Sigmoid colon (tissue), 4 donors: Measurements from ENCODE around the gene GMNN.
"Not testable (repeated sequence)": the region's sequence is repeated elsewhere in the genome, so short reads cannot be mapped to it uniquely, and the experiment has no call there.

Experiments used
- CTCF ChIP-seq, 4 experiments: fragments of 450-650 bp in 3 of 4; fragments of 200-600 bp in 1 of 4; IDR thresholded peaks; one replicate each; pipeline ENCODE4 v1.5.1; 2016 to 2019; ENCODE audit warnings: antibody characterized with exemption in 4 of 4, mild to moderate bottlenecking in 3 of 4, moderate library complexity in 2 of 4
- EP300 ChIP-seq, 4 donors: sonication (generic); formaldehyde crosslinking; IDR thresholded peaks; one replicate each; pipeline ENCODE4 v1.6.1; 2017; ENCODE audit warnings: antibody characterized with exemption in 4 of 4
- POLR2A ChIP-seq, 2 donors: fragments of 450-650 bp; IDR thresholded peaks; one replicate each; pipeline ENCODE4 v1.6.1; 2016; ENCODE audit warnings: antibody characterized with exemption in 2 of 2, mild to moderate bottlenecking in 2 of 2, moderate library complexity in 2 of 2
- POLR2AphosphoS5 ChIP-seq, 4 donors: sonication (generic); formaldehyde crosslinking; IDR thresholded peaks; one replicate each; pipeline ENCODE4 v1.6.1; 2017; ENCODE audit warnings: antibody characterized with exemption in 4 of 4

DNA sequence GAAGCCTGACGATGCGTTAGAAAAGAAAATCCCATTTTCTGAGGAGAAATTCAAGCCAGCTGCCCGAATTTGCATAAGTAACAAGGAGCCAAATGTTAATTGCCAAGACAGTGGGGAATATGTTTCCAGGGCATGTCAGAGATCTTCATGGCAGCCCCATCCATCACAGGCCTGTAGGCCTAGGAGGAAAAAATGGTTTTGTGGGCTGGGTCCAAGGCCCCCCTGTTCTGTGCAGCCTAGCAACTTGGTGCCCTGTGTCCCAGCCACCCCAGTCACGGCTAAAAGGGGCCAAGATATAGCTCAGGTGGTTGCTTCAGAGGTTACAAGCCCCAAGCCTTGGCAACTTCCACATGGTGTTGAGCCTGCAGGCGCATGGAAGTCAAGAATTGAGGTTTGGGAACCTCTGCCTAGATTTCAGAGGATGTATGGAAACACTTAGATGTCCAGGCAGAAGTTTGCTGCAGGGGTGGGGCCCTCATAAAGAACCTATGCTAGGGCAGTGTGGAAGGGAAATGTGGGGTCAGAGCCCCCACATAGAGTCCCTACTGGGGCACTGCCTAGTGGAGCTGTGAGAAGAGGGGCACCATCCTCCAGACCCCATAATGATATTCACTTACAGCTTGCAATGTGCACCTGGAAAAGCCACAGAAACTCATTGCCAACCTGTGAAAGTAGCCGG is 43.1 kb upstream of the GMNN start:
- TF ChIP-seq CTCF, POLR2AphosphoS5, POLR2A, EP300 (IDR thresholded peaks at IDR 0.05): not testable (repeated sequence)
